Trophoblast cell (in vitro differentiated cells and primary cell): ENCODE data around the gene SEC24A.
A peak's percentile ranks its signal among the peaks of the same experiment; 100 is the strongest.
"Not testable (repeated sequence)": the region's sequence is repeated elsewhere in the genome, so short reads cannot be mapped to it uniquely, and the experiment has no call there.

Experiments
- DNase-seq, 2 donors: peaks; one replicate each; pipeline ENCODE4 v3.0.0-alpha.2; 2016
- H2AFZ ChIP-seq: 2 replicates; pipeline ENCODE4 v1.6.1; 2013; ENCODE audit warnings: low read length, moderate library complexity, mild to moderate bottlenecking; ENCODE audit not compliant: insufficient read depth, poor library complexity
- H2AK5ac ChIP-seq: 2 replicates; pipeline ENCODE4 v1.6.1; 2013; ENCODE audit warnings: mild to moderate bottlenecking, low read length
- H2BK120ac ChIP-seq: 2 replicates; pipeline ENCODE4 v1.6.1; 2013; ENCODE audit warnings: low read length, mild to moderate bottlenecking, moderate library complexity; ENCODE audit not compliant: insufficient read depth, poor library complexity
- H2BK12ac ChIP-seq: 2 replicates; pipeline ENCODE4 v1.6.1; 2013; ENCODE audit warnings: mild to moderate bottlenecking, low read length, moderate library complexity
- H2BK5ac ChIP-seq: 2 replicates; pipeline ENCODE4 v1.6.1; 2013; ENCODE audit warnings: low read length, low read depth, moderate library complexity, mild to moderate bottlenecking; ENCODE audit not compliant: poor library complexity
- H3K14ac ChIP-seq: 2 replicates; pipeline ENCODE4 v1.6.1; 2013; ENCODE audit warnings: mild to moderate bottlenecking, low read length
- H3K18ac ChIP-seq: 2 replicates; pipeline ENCODE4 v1.6.1; 2013; ENCODE audit warnings: mild to moderate bottlenecking, low read length
- H3K23ac ChIP-seq: 2 replicates; pipeline ENCODE4 v1.6.1; 2013; ENCODE audit warnings: low read length
- H3K27ac ChIP-seq: 2 replicates; pipeline ENCODE4 v1.5.1; 2013; ENCODE audit warnings: low read depth, mild to moderate bottlenecking, inconsistent platforms, low read length, moderate library complexity
- H3K27me3 ChIP-seq: 2 replicates; pipeline ENCODE4 v1.6.1; 2013; ENCODE audit warnings: inconsistent platforms, mild to moderate bottlenecking, low read length, moderate library complexity; ENCODE audit not compliant: insufficient read depth
- H3K36me3 ChIP-seq, 2 experiments: 1 replicate in 1 of 2; 2 replicates in 1 of 2; pipeline ENCODE4 v1.6.1; 2013; ENCODE audit warnings: low read length in 2 of 2, mild to moderate bottlenecking in 2 of 2, moderate library complexity in 1 of 2; ENCODE audit not compliant: insufficient read depth in 2 of 2, control insufficient read depth in 1 of 2
- H3K4ac ChIP-seq: 2 replicates; pipeline ENCODE4 v1.6.1; 2013; ENCODE audit warnings: low read depth, mild to moderate bottlenecking, low read length, moderate library complexity
- H3K4me1 ChIP-seq, 2 experiments: 1 replicate in 1 of 2; 2 replicates in 1 of 2; pipeline ENCODE4 v1.6.1; 2013; ENCODE audit warnings: low read length in 2 of 2, mild to moderate bottlenecking in 2 of 2, moderate library complexity in 1 of 2; ENCODE audit not compliant: insufficient read depth in 2 of 2, control insufficient read depth in 1 of 2
- H3K4me2 ChIP-seq: 2 replicates; pipeline ENCODE4 v1.6.1; 2013; ENCODE audit warnings: inconsistent platforms, mild to moderate bottlenecking, low read length, moderate library complexity
- H3K4me3 ChIP-seq: 2 replicates; pipeline ENCODE4 v1.5.1; 2013; ENCODE audit warnings: mild to moderate bottlenecking, low read depth, low read length, inconsistent platforms
- H3K79me1 ChIP-seq: one replicate; pipeline ENCODE4 v1.6.1; 2013; ENCODE audit warnings: low read length
- H3K79me2 ChIP-seq: 2 replicates; pipeline ENCODE4 v1.6.1; 2013; ENCODE audit warnings: low read length, mild to moderate bottlenecking; ENCODE audit not compliant: control insufficient read depth, insufficient read depth, poor library complexity
- H3K9ac ChIP-seq: 2 replicates; pipeline ENCODE4 v1.6.1; 2013; ENCODE audit warnings: mild to moderate bottlenecking, low read length
- H3K9me3 ChIP-seq: 2 replicates; pipeline ENCODE4 v1.6.1; 2013; ENCODE audit warnings: low read depth, mild to moderate bottlenecking, control low read depth, inconsistent platforms, low read length; ENCODE audit not compliant: insufficient read depth
- H4K12ac ChIP-seq: 2 replicates; pipeline ENCODE4 v1.6.1; 2013; ENCODE audit warnings: low read depth, mild to moderate bottlenecking, low read length, moderate library complexity
- H4K8ac ChIP-seq: 2 replicates; pipeline ENCODE4 v1.6.1; 2013; ENCODE audit warnings: low read depth, mild to moderate bottlenecking, low read length, moderate library complexity
- H4K91ac ChIP-seq: one replicate; pipeline ENCODE4 v1.6.1; 2013; ENCODE audit warnings: low read depth, mild to moderate bottlenecking, low read length, moderate library complexity
- WGBS: extraction: QIAGEN DNeasy Blood & Tissue Kit; methylation state at CpG from one replicate; pipeline ENCODE4 v1.1.7; 2013; ENCODE audit warnings: missing lambda C conversion rate; ENCODE audit not compliant: insufficient read length, insufficient coverage; ENCODE audit errors: extremely low coverage; 5-methylcytosine and 5-hydroxymethylcytosine counted together

SEC24A gene

GRCh38 chr5:134749415-134749814, 100.8 kb downstream of the SEC24A start:
- Histone ChIP-seq H3K9ac (no peak overlapping the region), H3K9me3 (no peaks in the 10 kb centered on the region), H4K91ac (no peak overlapping the region), H2AK5ac (no peak overlapping the region), H3K79me2 (no peaks in the 10 kb centered on the region), H3K4ac (no peak overlapping the region), H2BK120ac (no peak overlapping the region), H3K27ac (no peak overlapping the region), H2BK12ac (no peak overlapping the region), H2AFZ (no peak overlapping the region), H4K8ac (no peak overlapping the region), H3K23ac (no peak overlapping the region), H4K12ac (no peak overlapping the region), H3K79me1 (no peaks in the 10 kb centered on the region), H3K36me3 (peaks cover 0 to 4% of the 10 kb centered on the region in 2 experiments), H3K4me1 (no peaks in the 10 kb centered on the region), H3K14ac (no peak overlapping the region), H2BK5ac (no peak overlapping the region), H3K4me3 (no peak overlapping the region), H3K4me2 (no peak overlapping the region), H3K18ac (no peak overlapping the region), H3K27me3 (no peaks in the 10 kb centered on the region)
- no CpG with 5 or more reads among the region's 3 CpGs for WGBS
- DNase-seq, result no peak

GRCh38 chr5:134758176-134758503, 109.6 kb downstream of the SEC24A start:
- H3K79me1 ChIP-seq, result peaks cover 4% of the 10 kb centered on the region
- H2BK120ac ChIP-seq, result no peak overlapping the region
- no peak overlapping the region for H3K23ac ChIP-seq
- H3K4me2 ChIP-seq, result peak overlapping the region; percentile 57
- peaks cover 0 to 3% of the 10 kb centered on the region in 2 experiments for H3K36me3 ChIP-seq
- H3K27me3 ChIP-seq, result no peaks in the 10 kb centered on the region
- H4K91ac ChIP-seq, result no peak overlapping the region
- no peaks in the 10 kb centered on the region for H3K4me1 ChIP-seq
- H3K9ac ChIP-seq, result no peak overlapping the region
- DNase-seq, result no peak
- H3K14ac ChIP-seq, result peak overlapping the region; percentile 23
- no peak overlapping the region for H2BK5ac ChIP-seq
- no peak overlapping the region for H3K18ac ChIP-seq
- WGBS, result no CpG with 5 or more reads among the region's 9 CpGs
- H3K9me3 ChIP-seq, result no peaks in the 10 kb centered on the region
- no peak overlapping the region for H2AK5ac ChIP-seq
- H4K8ac ChIP-seq, result peak overlapping the region; percentile 76
- no peak overlapping the region for H3K27ac ChIP-seq
- peaks cover 7% of the 10 kb centered on the region for H3K79me2 ChIP-seq
- peak overlapping the region; percentile 77 for H2AFZ ChIP-seq
- H3K4ac ChIP-seq, result no peak overlapping the region
- H3K4me3 ChIP-seq, result no peak overlapping the region
- H2BK12ac ChIP-seq, result no peak overlapping the region
- H4K12ac ChIP-seq, result peak overlapping the region; percentile 64

- no peaks in the 10 kb centered on the region for H3K9me3 ChIP-seq
- peak within 1 kb of the TSS; percentile 96 for H3K9ac ChIP-seq
- peak within 1 kb of the TSS; percentile 64 for H4K12ac ChIP-seq
- peak within 1 kb of the TSS; percentile 20 for H3K4ac ChIP-seq
- H4K91ac ChIP-seq, result peak within 1 kb of the TSS; percentile 26
- peak within 1 kb of the TSS; percentile 99 for H3K4me3 ChIP-seq
- peak within 1 kb of the TSS; percentile 23 for H3K14ac ChIP-seq
- H3K36me3 ChIP-seq, result peaks cover under 1 to 4% of the 10 kb centered on the region in 2 experiments
- H2AK5ac ChIP-seq, result no peak within 1 kb of the TSS
- no peaks in the 10 kb centered on the region for H3K4me1 ChIP-seq
- H3K79me2 ChIP-seq, result peaks cover 7% of the 10 kb centered on the region
- H2BK5ac ChIP-seq, result peak within 1 kb of the TSS; percentile 1
- H3K79me1 ChIP-seq, result peaks cover 4% of the 10 kb centered on the region
- H3K4me2 ChIP-seq, result peak within 1 kb of the TSS; percentile 94
- peak within 1 kb of the TSS; percentile 76 for H4K8ac ChIP-seq
- H3K27ac ChIP-seq, result no peak within 1 kb of the TSS
- H3K23ac ChIP-seq, result no peak within 1 kb of the TSS
- no CpG with 5 or more reads among the region's 73 CpGs for WGBS
- no peaks in the 10 kb centered on the region for H3K27me3 ChIP-seq
- no peak within 1 kb of the TSS for H2BK12ac ChIP-seq
- no peak within 1 kb of the TSS for H2BK120ac ChIP-seq
- H2AFZ ChIP-seq, result peak within 1 kb of the TSS; percentile 77
- H3K18ac ChIP-seq, result peak within 1 kb of the TSS; percentile 12
- peak; percentile 95 to 97 for DNase-seq
These were observed 110.1 kb downstream of the SEC24A start, which contains the start of gene DDX46 for GRCh38 chr5:134758504-134759341. TSS of gene DDX46 (plus strand) at chr5:134758779. CDS start at chr5:134758939, 160 bp downstream.

- not testable (repeated sequence) for H2BK120ac ChIP-seq, H3K4me2 ChIP-seq, H3K27ac ChIP-seq, H2BK5ac ChIP-seq, H3K79me1 ChIP-seq, H3K9ac ChIP-seq, H3K4me3 ChIP-seq, H3K18ac ChIP-seq, H2AFZ ChIP-seq, H4K91ac ChIP-seq, H4K8ac ChIP-seq, H3K27me3 ChIP-seq, H3K4me1 ChIP-seq, H2BK12ac ChIP-seq, H3K4ac ChIP-seq, H2AK5ac ChIP-seq, H3K14ac ChIP-seq, H3K79me2 ChIP-seq, H4K12ac ChIP-seq, H3K9me3 ChIP-seq, H3K23ac ChIP-seq
- H3K36me3 ChIP-seq, result peaks cover 41 to 42% of the 10 kb centered on the region in 2 experiments
- no CpG with 5 or more reads among the region's 21 CpGs for WGBS
- peak; percentile 2 to 67 for DNase-seq
These were observed 119.1 kb downstream of the SEC24A start for GRCh38 chr5:134767528-134768291.
